LoVo (cell line): ENCODE results near the gene ILKAP.

Experiments
- DNase-seq: peaks from one replicate; pipeline ENCODE4 v3.0.0-alpha.2; 2016; ENCODE audit warnings: low spot score

The ILKAP gene

DNA sequence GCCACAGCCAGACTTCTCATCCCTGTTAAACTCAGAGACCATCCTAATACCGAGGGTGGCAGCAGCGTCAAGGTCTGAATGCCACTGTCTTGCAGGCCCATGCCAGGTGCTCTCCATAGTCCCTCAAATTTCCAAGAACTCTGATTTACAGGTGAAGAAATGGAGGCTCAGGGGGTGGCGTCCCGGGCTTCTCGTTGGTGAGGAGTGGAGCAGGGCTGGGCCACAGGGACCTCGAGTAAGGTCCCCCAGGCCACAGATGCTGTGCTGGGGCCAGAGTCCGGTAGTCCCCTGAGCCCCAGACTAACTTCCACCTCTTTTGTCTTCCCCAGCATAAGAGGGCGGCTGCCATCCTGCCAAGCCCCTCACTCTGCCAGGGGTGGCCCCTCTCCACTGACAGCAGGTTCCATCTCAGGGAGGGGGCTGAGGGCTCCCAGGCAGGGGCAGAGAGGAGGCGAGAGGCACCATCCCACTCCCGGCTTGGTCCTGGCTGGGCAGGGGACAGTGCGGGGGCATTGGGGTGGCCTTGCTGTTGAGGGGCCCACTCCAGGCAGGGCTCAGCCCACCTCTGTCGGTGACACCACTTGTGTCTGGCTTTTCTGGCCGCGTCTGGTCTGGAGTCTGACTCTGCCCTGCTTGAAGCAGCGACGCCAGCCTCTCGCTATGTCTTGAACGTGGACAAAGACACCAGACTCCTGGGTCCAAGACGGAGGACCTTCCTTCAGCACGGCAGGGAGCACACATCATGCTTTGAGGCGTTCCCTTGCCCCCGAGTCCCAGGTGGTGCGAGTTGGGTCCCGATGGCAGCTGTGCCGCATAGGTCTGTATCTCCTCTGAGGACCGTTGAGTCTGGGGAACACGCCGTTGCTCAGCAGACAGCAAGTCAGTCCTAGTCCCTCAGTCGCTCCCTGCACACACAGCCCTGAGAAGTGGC, 80.9 kb downstream of the ILKAP start:
- no peak for DNase-seq

DNA sequence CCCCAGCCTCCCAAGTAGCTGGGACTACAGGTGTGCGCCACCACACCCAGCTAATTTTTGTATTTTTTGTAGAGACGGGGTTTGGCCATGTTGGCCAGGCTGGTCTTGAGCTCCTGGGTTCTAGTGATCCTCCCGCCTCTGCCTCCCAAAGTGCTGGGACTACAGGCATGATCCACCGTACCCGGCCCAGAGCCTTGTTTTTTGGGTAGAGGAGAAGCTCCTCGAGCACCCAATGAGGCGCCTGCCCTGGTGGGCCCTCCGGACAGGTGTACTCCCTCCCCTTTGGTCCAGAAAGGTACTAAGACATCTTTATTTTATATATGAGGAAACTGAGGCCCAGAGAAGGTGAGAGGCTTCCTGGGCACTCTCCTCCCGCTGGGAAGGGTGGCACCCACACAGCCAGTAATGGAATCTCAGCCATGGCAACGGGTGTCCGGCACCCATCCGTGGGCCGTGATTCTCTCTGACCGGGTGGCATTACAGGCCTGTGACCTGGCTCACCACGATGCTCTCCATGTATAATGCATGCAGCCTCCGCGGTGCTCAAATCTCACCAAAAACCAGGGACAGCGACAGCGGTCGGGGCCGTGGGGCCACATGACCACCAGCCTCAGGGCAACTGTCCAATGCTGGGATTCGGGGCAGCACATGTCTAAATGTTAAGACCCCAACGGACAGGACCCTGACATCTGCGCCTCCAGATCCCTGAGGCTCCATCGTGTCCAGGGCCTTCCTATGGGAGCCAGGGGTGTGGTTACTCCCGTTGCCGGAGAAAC, 81.8 kb downstream of the ILKAP start:
- no peak for DNase-seq

DNA sequence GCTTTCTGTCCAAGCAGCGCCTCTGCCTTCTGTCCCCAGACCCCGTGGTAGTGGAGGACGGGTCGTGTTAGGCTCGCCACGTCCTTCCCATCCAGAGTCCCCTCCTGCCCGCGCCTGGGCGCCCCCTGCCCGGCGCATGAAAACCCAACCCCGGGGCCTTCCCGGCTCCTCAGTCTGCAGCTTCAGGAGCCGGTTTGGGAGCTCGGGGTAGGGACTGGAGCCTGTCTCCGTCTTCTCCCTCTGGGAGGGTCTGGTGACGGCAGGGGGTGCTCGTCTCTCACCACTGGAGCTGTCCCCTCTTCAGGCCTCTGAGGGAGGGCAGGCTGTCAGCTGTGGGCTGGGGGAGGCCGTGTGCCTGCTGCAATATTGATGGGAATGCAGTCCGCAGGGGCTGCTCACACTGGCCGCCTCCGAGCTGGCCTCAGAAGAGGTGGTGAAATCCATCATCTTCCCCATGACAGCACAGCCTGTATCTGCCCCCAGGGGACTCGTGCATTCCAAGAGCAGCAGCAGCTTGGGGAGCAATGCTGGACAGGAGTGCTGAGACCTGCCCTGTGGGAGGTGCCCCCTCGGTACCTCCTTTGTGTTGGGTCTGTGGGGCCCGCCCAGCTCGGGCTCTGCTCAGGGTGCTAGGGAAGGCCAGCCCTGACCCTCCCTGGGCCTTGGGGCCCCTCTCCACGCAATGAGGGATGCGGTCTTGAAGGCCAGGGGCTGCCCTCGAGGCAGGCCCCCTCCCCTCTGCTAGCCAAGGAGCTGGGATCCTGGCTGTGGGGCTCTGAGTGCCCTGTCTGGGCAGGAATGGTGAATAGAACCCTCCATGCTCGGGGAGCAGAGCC, 82.8 kb downstream of the ILKAP start:
- no peak for DNase-seq
